Stimulated activated CD4-positive, alpha-beta T cell treated with anti-CD3 and anti-CD28 coated beads, Interleukin-4, amount 100 ng/mL, for 48 hours (primary cell): Measurements from ENCODE around the gene USH2A.

Experiments used
- DNase-seq, 2 donors: peaks; one replicate each; pipeline ENCODE4 v3.0.0-alpha.2; 2020; ENCODE audit warnings: low read depth in 2 of 2

The USH2A gene

DNA sequence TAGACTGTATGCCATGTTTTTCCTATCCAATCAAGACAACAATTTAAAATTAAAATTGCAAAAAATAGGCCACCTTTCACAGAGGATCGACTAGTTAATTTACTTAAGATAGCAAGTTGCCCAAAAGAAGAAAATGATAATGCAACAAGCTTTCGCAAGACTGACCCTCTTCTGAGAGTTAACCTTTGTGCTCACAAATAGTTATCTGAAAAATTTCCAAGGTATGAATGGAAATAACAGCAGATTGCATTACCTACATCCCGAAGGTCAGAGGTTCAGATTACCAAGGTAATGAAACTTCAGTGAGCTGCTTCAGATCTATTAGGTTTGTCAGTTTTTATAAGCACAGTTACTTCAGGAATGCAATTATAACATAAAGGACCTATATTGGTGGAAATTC lies 558.2 kb downstream of the USH2A start:
- no peak for DNase-seq

- no peak for DNase-seq
Measured at GRCh38 chr1:215863796-215864195, 559.5 kb downstream of the USH2A start.

DNA sequence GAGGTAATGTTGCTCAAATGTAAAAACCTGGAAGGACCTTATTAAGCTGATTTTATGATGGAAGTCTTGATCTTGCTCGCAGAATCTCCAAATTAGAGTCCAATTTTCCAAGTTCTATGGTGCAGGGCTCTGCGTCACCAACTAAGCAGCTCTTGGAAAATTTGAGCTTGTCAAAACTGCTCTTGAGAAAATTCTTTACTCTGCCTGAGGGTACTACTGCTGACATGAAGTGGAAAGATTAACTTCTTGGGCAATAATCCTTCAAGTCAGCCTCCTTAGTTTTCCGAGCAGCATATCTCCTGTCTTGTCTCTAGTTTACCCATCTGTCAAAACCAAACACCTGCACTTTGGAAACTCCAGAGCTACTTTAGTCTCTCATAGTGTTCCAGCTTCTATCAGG lies 562.4 kb downstream of the USH2A start:
- DNase-seq = no peak

DNA sequence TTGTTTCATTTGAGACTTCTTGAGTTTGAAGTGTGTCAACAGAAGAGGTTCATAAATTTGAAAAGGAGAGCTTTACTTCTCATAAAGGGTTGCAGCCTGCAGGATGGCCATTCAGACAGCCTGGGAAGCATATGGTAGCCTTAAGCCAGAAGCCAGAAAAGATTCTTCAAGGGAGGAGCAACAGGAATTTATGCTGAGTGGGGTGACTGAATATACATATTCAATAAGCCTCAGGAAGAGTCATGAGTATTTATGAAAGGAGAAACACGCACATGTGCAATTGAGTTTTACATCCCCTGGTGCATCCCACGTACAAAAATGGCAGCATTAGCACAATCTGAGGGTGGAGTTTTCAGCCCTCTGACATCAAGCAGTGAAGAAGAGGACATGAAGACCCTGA lies 565.9 kb downstream of the USH2A start:
- no peak for DNase-seq

DNA sequence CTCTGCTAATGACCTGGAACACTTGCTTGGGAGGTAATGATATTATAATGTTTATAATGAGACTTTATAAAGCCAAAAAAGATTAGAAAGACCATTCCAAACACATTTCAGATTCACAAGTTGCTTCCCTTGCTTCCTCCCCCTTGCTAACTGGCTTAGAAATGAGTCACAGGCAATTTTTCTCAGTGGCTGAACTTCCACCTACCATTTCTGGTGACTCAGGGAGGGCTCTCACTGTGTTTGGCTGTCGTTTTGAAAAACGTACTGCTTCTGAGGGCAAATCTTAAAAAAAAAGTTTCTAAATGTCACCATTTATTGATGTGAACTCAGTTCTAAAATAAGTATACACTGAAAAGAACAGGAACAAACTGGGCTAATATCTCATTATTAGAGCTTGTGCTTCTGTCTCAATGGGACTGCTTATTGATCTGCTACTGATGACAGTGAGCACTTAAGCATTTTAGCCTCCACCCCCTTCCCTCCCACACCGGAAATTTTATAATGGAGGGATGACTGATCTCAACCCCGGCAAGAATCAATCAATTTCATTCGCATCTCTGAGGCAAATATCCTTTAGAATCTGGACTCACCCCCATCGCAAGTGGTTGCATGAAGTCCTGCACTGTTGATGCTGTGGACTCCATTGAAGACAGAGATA lies 577.9 kb downstream of the USH2A start:
- DNase-seq = no peak

DNA sequence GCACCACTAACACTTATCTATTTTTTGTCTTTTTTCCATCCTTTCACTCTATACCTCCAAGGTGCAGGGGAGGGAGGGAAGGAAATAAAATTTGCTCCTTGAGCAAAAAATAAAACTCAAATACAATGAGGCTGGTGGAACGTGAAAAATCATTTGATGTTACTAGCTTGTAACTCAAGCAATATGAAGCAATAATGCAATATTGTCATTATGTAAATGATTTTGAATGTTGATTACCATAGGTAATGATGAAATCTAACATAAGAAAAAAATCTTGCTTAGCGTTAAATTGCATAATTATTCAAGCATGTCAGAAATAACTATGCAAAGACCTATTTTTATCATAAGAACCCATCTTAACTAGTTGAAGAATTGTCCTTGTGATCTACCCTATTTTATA lies 578.5 kb downstream of the USH2A start:
- DNase-seq = no peak

GRCh38 chr1:215844266-215844665 lies 579.0 kb downstream of the USH2A start:
- DNase-seq = no peak

GRCh38 chr1:215842905-215843304 lies 580.3 kb downstream of the USH2A start:
- DNase-seq = no peak

GRCh38 chr1:215835951-215836350 lies 587.3 kb downstream of the USH2A start:
- no peak for DNase-seq

DNA sequence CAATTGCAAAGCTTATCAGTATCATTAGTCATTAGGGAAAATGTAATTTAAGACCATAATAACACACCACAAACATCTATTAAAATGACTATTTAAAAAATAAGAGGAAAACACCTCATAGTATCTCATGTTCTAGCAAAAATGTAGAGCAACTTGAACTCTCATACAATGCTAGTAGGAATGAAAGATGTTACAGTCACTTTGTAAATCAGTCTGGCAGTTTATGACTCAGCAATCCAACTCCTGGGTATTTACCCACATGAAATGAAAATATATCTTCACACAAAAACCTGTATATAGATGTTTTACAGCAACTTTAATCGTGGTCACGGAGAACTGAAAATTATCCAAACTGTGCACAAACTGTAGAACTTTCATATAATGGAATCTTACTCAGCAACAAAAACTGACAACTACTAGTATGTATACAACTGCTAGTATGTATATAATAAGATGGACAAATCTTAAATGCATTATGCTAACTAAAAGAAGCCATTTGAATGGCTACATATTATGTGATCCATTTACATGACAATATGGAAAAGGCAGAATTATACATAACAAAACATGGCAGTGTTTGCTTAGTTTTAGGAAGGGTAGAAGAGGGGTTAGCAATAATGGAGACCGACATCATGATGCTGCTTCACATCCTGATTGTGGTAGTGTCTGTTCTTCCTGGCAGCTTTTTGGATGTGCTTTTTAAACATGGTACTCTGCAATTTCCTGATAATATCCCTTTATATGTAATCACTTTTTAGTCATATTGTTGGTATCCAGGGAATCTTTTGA lies 589.1 kb downstream of the USH2A start:
- no peak for DNase-seq

DNA sequence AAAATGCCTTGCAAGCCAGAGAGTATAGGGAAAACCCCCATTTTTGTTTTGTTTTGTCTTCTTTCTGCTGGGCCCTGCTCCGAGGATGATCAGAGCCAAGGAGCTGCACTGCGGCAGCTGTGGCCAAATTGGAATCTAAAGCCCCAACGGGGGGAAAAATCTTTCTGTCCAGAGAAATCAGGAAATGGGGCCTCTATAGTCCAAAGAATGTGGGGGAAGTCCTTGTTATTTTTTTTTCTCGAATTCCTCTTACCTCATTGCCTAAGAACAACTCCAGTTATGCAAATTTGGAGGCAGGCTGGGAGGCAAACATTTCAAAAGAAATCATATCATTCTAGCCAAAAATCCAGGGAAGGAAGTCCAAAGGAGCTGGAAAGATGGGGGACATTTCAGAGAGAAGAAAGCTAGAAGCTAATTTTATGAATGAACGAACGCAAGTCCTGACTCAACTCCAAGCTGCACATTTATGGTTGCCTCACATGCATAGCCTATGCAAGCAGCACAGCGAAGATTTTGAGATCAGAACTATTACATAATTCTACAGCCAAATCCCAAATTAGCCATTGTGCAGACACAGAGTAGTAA lies 592.9 kb downstream of the USH2A start:
- no peak for DNase-seq

- DNase-seq = no peak
Measured at GRCh38 chr1:215825056-215825455, 598.2 kb downstream of the USH2A start.

DNA sequence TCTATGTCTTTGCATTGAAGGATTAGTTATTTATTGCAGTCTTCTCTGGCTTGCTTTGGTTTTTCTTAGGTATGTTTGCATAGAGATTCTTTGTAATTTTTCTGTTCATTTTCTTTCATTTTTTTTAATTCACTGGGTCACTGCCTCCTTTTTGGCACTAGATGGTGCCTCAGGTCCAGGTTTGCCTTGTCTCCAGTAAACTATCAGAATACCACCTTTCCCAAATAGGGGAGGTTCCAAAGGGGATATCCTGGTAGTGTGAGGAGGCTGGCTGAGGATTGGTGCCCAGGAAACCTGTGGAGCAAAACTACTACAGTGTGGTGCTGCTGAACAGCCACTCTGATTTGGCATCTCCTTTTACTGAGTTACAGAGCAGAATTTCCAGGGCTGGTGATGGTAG lies 599.0 kb downstream of the USH2A start:
- no peak for DNase-seq

GRCh38 chr1:215819114-215819513 lies 604.1 kb downstream of the USH2A start:
- no peak for DNase-seq

GRCh38 chr1:215807911-215808436 lies 615.3 kb downstream of the USH2A start:
- DNase-seq = no peak

- DNase-seq = no peak
Measured at GRCh38 chr1:215807218-215807617, 616.0 kb downstream of the USH2A start.

- no peak for DNase-seq
Measured at GRCh38 chr1:215797859-215798258, 625.4 kb downstream of the USH2A start.

GRCh38 chr1:215794156-215794555 lies 629.1 kb downstream of the USH2A start:
- DNase-seq = no peak

DNA sequence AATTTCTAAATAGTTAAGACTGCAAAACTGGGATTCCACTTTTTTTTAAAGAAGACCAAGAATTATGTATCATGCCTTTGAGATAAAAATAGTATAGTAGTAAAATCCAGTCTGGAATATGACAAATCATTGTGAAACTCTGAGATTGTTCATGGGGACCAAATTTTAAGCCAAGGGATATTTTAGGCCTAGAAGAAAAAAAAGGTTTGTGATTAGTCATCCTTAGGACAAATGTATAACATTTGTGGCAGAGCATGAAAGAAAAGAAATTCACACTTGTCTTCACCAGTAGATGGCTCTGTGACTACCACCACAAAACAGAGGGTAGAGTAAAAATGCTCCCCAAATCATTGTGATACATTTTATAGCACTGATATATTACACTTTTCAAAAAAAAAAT lies 630.1 kb downstream of the USH2A start:
- no peak for DNase-seq

DNA sequence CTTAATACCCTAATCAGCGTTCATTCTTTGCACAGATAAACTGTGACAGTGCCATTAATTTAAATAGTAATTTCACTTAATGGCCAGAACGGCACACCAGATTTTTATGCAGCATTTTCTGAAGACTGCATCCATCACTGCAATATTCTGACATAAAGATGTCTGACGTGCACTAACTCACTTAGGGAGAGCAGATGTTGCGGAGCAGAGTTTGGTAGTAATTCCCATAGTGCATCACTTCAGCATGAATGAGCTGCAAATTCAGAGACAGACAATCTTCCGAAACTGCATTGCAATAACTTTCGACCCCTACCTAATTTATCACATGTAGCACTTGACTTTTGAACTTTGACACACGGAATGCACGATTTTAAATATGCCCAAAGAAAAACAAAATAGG lies 630.8 kb downstream of the USH2A start:
- no peak for DNase-seq

DNA sequence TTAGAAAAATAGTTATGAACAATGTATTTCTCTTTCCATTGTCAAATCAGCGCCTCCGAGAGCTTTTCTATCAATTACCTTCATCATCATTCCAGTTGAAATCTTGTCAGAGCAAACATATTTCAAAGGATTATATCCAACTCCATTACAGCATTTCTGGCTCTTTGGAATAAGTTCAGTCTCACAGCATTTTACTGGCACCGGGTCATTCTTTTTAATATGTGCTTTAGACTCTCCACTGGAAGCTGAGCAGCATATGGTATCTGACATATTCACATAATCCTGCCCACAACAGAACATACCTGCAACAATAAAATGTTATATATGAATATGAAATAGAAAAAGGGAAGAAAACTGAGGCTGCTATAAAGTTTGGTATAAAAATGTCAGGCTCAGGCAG lies 633.3 kb downstream of the USH2A start:
- DNase-seq = no peak

DNA sequence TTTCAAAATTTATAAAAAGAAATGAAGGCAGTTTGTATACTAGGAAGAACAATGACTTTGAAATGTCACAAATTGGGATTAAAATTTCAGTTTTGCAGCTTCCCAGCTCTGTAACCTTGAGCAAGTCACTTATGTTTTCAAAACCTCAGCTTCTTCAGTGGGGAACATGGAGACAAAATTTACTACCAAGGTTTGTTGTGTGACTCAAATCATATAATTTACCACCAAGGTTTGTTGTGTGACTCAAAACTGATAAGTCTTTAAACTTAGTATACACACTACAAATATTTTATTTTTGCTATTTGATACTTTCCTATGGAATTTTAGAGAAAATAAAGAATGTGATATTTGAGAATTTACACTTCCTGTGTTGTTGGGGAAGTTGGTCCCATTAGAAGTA lies 636.3 kb downstream of the USH2A start:
- no peak for DNase-seq

- DNase-seq = no peak
Measured at GRCh38 chr1:215780641-215781040, 642.6 kb downstream of the USH2A start.
